ENCODE data around the gene SOX12.

DNA sequence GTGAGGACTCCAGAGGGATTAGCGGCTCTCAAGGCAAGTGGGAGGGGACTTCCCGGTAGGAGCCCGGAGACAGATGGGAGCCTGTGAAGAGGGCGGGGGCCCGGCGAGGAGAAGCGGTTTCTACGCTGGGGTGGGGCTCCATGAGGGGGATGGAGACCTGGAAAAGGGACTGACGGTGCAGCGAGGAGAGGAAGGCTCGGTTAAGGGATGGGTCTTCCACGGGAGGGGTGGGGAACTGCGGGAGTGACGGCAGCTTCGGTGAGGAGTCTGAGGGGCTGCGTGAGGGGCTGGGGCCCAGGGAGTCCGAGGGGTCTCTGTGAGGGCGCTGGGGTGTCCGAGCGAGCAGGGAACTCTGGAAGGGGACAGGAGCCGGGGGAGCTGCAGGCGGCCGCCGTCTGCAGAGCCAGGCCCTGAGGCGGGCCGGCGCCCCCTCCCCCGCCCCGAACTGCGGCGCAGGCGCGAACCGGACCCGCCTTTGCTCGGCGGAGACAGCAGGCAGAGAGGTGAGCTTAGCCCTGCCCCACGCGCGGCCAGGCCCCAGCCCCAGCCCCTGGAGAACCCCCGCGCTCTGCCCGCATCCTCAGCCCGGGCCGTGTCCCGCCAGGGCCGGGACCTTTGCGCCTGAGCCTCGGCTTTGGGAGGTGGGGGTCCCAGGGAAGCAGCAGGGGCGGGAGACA, 21.4 kb downstream of the SOX12 start, which contains the start of gene NRSN2:
- TF ChIP-seq, protein P1, sequence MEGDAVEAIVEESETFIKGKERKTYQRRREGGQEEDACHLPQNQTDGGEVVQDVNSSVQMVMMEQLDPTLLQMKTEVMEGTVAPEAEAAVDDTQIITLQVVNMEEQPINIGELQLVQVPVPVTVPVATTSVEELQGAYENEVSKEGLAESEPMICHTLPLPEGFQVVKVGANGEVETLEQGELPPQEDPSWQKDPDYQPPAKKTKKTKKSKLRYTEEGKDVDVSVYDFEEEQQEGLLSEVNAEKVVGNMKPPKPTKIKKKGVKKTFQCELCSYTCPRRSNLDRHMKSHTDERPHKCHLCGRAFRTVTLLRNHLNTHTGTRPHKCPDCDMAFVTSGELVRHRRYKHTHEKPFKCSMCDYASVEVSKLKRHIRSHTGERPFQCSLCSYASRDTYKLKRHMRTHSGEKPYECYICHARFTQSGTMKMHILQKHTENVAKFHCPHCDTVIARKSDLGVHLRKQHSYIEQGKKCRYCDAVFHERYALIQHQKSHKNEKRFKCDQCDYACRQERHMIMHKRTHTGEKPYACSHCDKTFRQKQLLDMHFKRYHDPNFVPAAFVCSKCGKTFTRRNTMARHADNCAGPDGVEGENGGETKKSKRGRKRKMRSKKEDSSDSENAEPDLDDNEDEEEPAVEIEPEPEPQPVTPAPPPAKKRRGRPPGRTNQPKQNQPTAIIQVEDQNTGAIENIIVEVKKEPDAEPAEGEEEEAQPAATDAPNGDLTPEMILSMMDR (IDR thresholded peaks at IDR 0.05), result no peak
- TF ChIP-seq POLR2A (IDR thresholded peaks at IDR 0.05), result no peak

Data from lower leg skin (tissue), 3 donors.